GM12874 (cell line): ENCODE results near the gene CAMK1D.

Experiments
- CTCF ChIP-seq: IDR thresholded peaks from 2 replicates; pipeline ENCODE4 v1.5.1; 2011; ENCODE audit warnings: low read depth, mild to moderate bottlenecking, control low read depth, low read length, moderate library complexity; ENCODE audit not compliant: insufficient read depth

Gene CAMK1D

GRCh38 chr10:12355384-12355783 is 6.0 kb downstream of the CAMK1D start:
- TF ChIP-seq CTCF = no peak

- no peak for TF ChIP-seq CTCF
Measured at GRCh38 chr10:12357525-12358151, 8.3 kb downstream of the CAMK1D start.

GRCh38 chr10:12358863-12359564 is 9.7 kb downstream of the CAMK1D start:
- TF ChIP-seq CTCF = no peak

GRCh38 chr10:12360461-12360860 is 11.1 kb downstream of the CAMK1D start:
- no peak for TF ChIP-seq CTCF

GRCh38 chr10:12364559-12364958 is 15.2 kb downstream of the CAMK1D start:
- no peak for TF ChIP-seq CTCF

GRCh38 chr10:12367272-12367671 is 17.9 kb downstream of the CAMK1D start:
- no peak for TF ChIP-seq CTCF

GRCh38 chr10:12369982-12370381 is 20.6 kb downstream of the CAMK1D start:
- no peak for TF ChIP-seq CTCF
